Posterior cingulate gyrus (tissue), 11 donors: ENCODE results near the gene KAT8.
A peak's percentile ranks its signal among the peaks of the same experiment; 100 is the strongest.

Experiments
- DNase-seq, 10 donors: peaks; one replicate each; pipeline versions ENCODE4 v3.0.0 to v3.0.0-alpha.2; 2020 to 2021; ENCODE audit warnings: mixed read lengths in 3 of 10
- intact Hi-C: fragments of 100-400 bp; cut with DNase I; formaldehyde crosslinking; loops from one replicate; pipeline ENCODE4 v1.15.1; 2023

Gene KAT8

DNA sequence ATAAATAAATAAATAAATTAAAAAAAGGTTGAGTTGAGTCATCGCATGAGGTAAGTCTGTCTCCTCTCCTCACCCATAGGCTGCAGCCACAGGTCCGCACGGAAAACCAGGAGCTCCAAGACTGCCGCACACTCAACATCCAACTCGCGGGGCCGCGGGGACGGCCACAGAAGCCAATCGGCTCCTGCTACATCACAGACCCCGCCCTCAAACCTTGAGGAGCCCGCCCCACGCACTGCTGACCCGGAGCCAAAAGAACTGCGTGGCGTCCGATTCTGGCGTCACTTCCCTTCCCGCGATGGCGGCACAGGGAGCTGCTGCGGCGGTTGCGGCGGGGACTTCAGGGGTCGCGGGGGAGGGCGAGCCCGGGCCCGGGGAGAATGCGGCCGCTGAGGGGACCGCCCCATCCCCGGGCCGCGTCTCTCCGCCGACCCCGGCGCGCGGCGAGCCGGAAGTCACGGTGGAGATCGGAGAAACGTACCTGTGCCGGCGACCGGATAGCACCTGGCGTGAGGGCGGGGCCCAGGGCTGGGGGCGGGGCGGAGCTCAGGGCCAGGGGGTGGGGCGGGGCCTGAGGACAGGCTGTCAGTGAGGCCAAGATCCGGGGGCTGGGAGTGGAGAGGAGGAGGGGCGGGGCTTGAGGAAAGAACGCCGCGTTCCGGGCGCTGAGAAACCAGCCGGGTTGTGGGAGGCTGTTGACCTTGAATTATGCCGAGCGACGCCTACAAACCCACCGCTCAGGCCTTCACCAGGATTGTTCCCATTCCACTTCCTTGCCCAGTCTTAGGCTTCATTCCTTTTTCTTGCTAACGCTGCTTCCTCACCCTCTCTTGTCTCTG lies at the start of gene KAT8:
Gene KAT8, plus strand, starts transcription at position 281 of the 839 bp plus-strand sequence. Its CDS starts 18 bp downstream, at position 299.
- peak; percentile 97 to 100 (median 99) for DNase-seq
- intact Hi-C loops = loop anchor here (10.0 kb wide), 1 partner anchor 337 kb away; the partner anchor contains the start of gene ARMC5

DNA sequence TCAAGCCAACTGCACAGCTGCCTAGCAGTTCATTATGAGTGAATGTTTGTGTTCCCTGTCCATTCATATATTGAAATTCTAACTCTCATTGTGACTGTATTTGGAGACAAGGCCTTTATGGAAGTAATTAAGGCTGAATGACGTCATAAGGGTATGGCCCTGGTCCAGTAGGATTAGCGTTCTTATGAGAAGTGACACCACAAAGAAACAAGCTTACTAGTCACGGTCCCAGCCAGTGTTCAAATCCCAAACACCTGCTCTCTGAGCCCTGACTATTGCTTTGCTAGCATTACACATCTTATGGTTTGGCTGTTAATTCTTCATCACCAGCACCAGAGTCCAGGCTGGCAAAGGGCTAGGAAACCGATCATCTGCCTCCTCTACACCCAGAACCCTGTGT lies 45.6 kb upstream of the KAT8 start:
- intact Hi-C loops = loop anchor here (5.0 kb wide), 2 partner anchors 40 to 385 kb away; partner anchors contain the start of genes ARMC5 and STX4
- no peak for DNase-seq

DNA sequence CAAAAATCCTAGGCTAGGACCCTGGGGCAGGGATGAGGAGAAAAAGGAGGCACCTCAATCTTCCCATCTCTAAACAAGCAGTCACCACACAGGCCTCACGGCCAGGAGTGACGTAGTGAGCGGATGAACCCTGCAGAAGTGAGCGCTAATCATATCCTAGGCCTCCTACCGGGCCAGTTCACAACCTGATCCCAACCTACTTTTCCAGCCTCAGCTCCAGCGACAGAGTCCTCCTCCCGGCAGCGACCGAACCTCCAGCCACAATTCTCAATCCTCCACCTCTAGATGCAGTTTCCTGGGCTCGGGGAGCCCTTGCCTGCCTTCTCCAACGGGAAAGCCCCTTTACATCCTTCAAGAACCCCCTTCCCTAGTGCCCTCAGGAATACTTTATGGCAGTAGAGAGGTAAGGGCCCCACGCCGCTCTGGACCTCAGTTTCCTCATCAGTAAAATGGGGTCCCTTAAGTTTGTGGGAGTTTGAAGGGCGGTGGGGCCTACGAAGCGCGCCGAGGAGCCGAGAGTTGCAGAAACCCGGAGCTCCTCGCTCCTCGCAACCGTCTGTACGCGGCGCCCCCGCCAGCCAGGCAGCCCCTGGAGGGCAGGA lies 44.8 kb upstream of the KAT8 start:
- peak in 4 of 10 donors; percentile 35 to 65 (median 43) for DNase-seq
- intact Hi-C loops = loop anchor here (5.0 kb wide), 2 partner anchors 40 to 385 kb away; partner anchors contain the start of genes ARMC5 and STX4

DNA sequence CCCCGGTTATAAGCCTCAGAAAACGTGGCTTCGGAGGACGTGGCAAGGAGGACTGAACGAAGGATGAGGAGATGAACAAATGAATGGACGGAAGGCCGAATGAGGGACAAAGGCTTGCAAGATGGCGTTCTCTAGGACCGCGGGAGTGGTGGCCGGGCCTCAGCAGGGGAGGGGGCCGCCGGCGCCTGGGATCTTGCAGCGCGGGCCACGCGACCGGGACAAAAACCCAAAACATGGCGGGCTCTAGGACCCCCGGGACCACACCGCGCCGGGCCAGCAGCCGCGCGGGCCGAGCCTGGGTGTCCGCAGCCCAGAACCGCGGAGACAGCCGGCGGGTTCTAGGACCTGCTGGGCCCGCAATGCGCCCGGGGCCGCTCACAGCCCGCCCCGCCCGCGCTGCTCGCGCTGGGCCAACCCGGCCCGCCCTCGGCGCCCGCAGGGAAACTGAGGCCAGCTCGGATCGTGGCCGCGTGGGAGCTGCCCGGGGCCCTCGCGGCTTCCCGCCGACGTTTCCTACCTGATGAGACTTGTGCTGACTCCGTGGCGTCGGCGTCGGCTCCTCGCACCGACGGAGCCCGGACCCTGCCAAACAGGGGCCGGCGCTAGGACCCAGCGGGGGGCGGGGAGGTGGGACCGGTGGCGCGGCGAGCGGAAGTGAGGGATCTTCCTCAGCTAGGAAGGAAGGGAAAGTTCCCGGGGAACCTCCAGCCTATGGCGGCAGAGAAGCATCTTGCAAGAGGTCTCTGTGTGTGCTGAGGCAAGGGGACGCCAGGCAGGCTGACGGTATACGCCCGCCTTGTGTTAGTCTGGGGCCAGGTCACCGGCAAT lies 44.1 kb upstream of the KAT8 start:
- DNase-seq = peak; percentile 88 to 98 (median 96)
- intact Hi-C loops = loop anchor here (5.0 kb wide), 2 partner anchors 41 to 384 kb away; partner anchors contain the start of genes ARMC5 and STX4

DNA sequence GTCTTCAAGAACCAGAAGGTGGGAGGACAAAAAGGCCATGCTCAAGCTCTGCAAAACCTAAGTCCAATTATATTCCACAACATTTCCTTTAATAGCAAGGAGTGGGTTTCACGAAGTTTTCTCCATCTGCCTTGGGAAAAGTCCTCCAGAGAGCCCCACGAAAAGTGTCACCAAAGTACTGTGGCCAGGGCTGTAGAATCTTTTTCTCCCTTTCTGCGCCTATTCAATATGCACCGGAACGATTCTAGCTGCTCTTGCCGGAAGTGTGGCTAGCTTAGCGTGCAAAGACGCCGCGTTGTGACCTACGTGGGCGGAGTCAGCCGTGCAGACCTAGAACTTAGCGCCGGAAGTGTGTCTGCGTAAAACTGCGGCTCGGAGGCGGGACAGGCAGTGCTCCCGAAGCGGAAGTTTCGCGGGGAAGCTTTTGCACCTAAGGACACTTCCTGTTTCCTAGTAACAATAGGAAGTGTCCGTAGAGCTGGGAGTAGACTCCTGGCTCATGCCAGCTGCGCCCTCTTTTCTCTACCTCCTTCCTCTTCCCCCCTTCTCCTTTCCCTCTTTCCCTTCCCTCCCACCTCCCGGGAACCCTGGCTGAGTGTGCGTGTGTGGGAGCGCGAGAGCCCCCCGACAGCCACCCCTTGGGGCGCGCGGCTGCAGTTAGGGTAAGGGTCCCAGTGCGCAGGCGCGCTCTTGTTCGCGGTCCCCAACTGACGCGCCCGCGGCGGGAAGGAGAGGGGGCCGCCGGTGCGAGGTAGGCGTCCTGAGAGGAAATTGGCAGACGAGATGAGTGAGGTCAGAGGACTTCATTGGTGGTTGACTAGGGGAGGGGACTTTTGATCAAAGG lies 43.3 kb upstream of the KAT8 start, which contains the start of the genes ZNF646 and ZNF668:
Gene ZNF646, plus strand, starts transcription at position 453 of the 844 bp plus-strand sequence. CDS start 1,903 bp downstream, outside the sequence.
Gene ZNF668, minus strand, starts transcription at position 271 of the 844 bp plus-strand sequence. CDS start 9,781 bp downstream, outside the sequence.
- intact Hi-C loops = loop anchor here (5.0 kb wide), 2 partner anchors 42 to 383 kb away; partner anchors contain the start of genes ARMC5 and STX4
- DNase-seq = peak; percentile 97 to 100 (median 99)

DNA sequence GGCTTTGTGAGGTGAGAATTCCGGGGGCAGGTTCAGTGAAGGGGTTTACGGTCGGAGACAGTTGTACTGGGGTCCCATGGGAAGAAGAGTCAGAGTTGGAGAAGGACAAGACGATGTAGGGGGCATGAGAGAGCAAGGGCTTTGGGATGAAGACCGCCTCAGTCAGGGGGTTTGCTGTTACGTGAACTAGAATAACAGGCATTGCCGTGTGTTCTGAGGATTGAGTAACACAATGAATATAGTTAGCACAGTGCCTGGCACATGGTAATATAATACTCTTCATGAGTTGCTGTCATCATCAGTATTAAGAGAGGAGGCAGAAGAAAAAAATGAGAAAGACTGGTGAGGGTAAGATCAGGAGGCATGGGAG lies 42.7 kb upstream of the KAT8 start:
- DNase-seq = no peak
- intact Hi-C loops = loop anchor here (5.0 kb wide), 2 partner anchors 42 to 383 kb away; partner anchors contain the start of genes ARMC5 and STX4

DNA sequence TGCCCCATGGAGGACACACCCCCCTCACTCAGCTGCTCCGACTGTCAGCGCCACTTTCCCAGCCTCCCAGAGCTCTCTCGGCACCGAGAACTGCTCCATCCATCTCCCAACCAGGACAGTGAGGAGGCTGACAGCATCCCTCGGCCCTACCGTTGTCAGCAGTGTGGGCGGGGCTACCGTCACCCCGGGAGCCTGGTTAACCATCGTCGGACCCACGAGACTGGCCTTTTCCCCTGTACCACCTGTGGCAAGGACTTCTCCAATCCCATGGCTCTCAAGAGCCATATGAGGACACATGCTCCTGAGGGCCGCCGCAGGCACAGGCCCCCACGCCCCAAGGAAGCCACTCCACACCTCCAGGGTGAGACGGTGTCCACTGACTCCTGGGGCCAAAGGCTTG lies 41.1 kb upstream of the KAT8 start:
- DNase-seq = no peak
- intact Hi-C loops = no loop called here

DNA sequence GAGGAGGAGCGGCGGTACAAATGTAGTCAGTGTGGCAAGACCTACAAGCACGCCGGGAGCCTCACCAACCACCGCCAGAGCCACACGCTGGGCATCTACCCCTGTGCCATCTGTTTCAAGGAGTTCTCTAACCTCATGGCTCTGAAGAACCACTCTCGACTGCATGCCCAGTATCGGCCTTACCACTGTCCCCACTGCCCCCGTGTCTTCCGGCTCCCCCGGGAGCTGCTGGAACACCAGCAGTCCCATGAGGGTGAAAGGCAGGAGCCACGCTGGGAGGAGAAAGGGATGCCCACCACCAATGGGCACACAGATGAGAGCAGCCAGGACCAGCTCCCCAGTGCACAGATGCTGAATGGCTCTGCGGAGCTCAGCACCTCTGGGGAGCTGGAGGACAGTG lies 40.4 kb upstream of the KAT8 start:
- no peak for DNase-seq
- intact Hi-C loops = no loop called here

DNA sequence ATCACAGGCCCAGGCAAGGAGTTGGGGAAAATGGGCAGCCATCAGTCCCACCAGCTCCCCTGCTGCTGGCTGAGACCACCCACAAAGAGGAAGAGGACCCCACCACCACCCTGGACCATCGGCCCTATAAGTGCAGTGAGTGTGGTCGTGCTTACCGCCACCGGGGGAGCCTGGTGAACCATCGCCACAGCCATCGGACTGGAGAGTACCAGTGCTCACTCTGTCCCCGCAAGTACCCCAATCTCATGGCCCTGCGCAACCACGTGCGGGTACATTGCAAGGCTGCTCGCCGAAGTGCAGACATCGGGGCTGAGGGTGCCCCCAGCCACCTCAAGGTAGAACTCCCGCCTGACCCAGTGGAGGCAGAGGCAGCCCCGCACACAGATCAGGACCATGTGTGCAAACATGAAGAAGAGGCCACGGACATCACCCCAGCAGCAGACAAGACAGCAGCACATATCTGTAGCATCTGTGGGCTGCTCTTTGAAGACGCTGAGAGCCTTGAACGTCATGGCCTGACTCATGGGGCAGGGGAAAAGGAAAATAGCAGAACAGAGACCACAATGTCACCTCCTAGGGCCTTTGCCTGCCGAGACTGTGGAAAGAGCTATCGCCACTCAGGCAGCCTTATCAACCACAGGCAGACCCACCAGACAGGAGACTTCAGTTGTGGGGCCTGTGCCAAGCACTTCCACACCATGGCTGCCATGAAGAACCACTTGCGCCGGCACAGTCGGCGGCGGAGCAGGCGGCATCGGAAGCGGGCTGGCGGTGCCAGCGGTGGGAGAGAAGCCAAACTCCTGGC lies 39.7 kb upstream of the KAT8 start:
- DNase-seq = no peak
- intact Hi-C loops = no loop called here

DNA sequence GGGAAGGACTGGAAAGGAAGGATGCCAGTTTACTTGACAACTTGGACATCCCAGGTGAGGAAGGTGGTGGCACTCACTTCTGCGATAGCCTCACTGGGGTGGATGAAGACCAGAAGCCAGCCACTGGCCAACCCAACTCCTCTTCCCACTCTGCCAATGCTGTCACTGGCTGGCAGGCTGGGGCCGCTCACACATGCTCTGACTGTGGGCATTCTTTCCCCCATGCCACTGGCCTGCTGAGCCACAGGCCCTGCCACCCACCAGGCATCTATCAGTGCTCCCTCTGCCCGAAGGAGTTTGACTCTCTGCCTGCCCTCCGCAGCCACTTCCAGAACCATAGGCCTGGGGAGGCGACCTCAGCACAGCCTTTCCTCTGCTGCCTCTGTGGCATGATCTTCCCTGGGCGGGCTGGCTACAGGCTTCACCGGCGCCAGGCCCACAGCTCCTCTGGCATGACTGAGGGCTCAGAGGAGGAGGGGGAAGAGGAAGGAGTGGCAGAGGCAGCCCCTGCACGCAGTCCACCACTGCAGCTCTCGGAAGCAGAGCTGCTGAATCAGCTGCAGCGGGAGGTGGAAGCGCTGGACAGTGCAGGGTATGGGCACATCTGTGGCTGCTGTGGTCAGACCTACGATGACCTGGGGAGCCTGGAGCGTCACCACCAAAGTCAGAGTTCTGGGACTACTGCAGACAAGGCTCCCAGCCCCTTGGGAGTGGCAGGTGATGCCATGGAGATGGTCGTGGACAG lies 38.7 kb upstream of the KAT8 start:
- no peak for DNase-seq
- intact Hi-C loops = no loop called here

DNA sequence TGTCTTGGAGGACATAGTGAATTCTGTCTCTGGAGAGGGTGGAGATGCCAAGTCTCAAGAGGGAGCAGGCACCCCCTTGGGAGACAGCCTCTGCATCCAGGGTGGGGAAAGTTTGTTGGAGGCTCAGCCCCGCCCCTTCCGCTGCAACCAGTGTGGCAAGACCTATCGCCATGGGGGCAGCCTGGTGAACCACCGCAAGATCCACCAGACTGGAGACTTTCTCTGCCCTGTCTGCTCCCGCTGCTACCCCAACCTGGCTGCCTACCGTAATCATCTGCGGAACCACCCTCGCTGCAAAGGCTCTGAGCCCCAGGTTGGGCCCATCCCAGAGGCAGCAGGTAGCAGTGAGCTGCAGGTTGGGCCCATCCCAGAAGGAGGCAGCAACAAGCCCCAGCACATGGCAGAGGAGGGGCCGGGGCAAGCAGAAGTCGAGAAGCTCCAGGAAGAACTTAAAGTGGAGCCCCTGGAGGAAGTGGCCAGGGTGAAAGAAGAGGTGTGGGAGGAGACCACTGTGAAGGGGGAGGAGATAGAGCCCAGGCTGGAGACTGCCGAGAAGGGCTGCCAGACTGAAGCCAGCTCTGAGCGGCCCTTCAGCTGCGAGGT lies 38.0 kb upstream of the KAT8 start:
- DNase-seq = no peak
- intact Hi-C loops = no loop called here

DNA sequence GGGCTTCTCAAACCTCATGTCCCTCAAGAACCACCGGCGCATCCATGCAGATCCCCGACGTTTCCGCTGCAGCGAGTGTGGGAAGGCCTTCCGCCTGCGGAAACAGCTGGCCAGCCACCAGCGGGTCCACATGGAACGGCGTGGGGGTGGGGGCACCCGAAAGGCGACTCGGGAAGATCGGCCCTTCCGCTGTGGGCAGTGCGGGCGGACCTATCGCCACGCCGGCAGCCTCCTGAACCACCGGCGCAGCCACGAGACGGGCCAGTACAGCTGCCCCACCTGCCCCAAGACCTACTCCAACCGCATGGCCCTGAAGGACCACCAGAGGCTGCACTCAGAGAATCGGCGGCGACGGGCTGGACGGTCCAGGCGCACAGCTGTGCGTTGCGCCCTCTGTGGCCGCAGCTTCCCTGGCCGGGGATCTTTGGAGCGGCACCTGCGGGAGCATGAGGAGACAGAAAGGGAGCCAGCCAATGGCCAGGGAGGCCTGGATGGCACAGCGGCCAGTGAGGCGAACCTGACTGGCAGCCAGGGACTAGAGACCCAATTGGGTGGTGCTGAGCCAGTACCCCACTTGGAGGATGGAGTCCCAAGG lies 37.3 kb upstream of the KAT8 start:
- peak in 1 of 10 donors; percentile 74 for DNase-seq

DNA sequence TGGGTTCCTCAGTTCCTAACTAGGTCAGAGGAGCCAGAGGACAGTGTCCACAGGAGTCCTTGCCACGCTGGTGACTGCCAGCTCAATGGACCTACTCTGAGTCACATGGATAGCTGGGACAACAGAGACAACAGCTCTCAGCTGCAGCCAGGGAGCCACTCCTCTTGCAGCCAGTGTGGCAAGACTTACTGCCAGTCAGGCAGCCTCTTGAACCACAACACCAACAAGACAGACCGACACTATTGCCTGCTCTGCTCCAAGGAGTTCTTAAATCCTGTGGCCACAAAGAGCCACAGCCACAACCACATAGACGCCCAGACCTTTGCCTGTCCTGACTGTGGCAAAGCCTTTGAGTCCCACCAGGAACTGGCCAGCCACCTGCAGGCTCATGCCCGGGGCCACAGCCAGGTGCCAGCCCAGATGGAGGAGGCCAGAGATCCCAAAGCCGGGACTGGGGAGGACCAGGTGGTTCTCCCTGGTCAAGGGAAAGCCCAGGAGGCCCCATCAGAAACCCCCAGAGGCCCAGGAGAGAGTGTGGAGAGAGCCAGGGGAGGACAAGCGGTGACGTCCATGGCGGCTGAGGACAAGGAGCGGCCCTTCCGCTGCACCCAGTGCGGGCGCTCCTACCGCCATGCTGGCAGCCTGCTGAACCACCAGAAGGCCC lies 36.6 kb upstream of the KAT8 start:
- intact Hi-C loops = no loop called here
- DNase-seq = no peak

More for the DNA sequence above, 37.3 kb upstream of the KAT8 start:
- intact Hi-C loops = no loop called here

DNA sequence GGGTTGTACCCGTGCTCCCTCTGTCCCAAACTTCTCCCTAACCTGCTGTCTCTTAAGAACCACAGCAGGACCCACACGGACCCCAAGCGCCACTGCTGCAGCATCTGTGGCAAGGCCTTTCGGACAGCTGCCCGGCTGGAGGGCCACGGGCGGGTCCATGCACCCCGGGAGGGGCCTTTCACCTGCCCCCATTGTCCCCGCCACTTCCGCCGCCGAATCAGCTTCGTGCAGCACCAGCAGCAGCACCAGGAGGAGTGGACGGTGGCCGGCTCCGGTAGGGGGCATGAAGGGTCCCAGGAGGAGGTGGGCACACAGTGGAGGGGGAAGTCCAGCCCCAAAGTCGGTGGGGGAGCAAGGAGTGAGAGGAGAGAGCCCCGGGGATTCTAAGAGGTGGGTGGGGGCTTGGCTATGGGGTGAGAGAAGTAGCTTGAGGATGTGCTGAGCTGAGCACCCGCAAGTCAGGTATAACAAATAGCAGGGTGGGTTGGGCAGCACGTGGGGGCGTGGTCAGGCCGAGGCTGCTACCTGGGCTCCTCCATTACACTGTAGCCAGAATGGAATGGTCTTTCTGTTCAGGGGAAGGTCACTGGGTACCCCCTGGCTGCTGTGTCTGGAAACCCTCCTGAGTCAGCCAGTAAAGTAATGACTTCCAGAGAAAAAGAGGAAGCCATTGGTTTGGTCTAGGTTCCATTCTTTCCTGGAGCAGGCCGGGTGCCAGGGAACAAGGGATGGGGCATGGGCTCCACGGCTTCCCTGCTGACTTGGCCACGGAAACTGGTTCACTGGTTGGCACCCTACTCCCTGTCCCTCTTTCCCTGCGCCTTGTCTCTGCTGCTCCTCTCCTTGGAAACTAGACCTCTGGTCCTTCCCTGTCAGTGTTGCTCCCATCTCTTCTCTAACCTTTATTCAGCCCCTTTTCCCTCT lies 35.8 kb upstream of the KAT8 start:
- DNase-seq = peak in 1 of 10 donors; percentile 34
- intact Hi-C loops = no loop called here

DNA sequence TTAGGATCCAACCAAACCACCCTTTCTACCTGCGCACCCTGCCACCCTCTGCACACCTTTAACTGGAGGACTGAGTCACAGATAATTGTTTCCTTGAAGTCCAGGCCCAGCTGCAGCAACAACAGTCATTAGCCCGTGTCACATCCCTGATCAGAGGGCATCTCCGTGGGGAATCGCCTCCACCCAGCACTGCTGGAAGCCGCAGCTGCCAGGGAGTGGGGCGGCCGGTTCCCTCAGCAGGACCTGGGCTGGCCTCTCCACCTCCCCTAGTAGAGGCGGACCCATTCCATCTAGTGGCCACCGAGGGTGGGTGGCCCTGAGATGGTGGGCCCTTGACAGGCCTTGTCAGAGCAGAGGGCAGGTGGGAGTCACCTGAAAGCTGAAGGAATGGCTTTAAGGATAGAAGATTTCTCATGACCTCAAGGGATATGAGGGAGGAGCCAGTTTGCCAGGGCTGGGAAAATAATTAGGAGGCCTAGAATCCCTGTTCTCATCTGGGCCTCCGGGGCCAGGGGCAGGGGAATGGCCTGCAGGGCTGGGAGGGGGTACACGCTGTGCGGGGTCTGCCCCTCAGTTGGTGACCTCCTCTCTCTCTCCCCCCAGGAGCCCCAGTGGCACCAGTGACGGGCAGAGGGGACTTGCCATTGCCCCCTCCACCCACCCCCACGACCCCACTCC lies 35.0 kb upstream of the KAT8 start:
- intact Hi-C loops = no loop called here
- peak in 1 of 10 donors; percentile 61 for DNase-seq
